SU-DHL-6 (cell line): ENCODE measurements around the gene CCNG1.

Experiments used
- H2AFZ ChIP-seq: fragments of 200-600 bp; sonication (generic); 2 replicates; pipeline ENCODE4 v1.6.1; 2014; ENCODE audit warnings: low read depth, mild to moderate bottlenecking, moderate library complexity, mixed read lengths, antibody characterized with exemption, low read length; ENCODE audit not compliant: severe bottlenecking
- H3F3A ChIP-seq: fragments of 200-600 bp; shearing (Covaris generic); 2 replicates; pipeline ENCODE4 v1.6.0; 2016; ENCODE audit warnings: antibody characterized with exemption, mild to moderate bottlenecking; ENCODE audit not compliant: insufficient read depth
- H3K27ac ChIP-seq: fragments of 200-600 bp; sonication (generic); 2 replicates; pipeline ENCODE4 v1.5.1; 2016; ENCODE audit warnings: low read depth, mild to moderate bottlenecking, low read length, moderate library complexity, mixed read lengths
- H3K27me3 ChIP-seq: fragments of 200-600 bp; sonication (generic), shearing (Covaris generic); 2 replicates; pipeline ENCODE4 v1.6.0; 2014; ENCODE audit warnings: mild to moderate bottlenecking, low read length
- H3K36me3 ChIP-seq: fragments of 200-600 bp; sonication (generic); 2 replicates; pipeline ENCODE4 v1.6.1; 2014; ENCODE audit warnings: mild to moderate bottlenecking, low read length, mixed read lengths
- H3K4me2 ChIP-seq: fragments of 300-600, 200-600 bp; shearing (Covaris generic), sonication (generic); 2 replicates; pipeline ENCODE4 v1.6.0; 2014; ENCODE audit warnings: low read length, low read depth, mild to moderate bottlenecking; ENCODE audit not compliant: poor library complexity, severe bottlenecking
- H3K4me3 ChIP-seq: fragments of 200-600 bp; sonication (generic); 2 replicates; pipeline ENCODE4 v1.5.1; 2014; ENCODE audit warnings: antibody characterized with exemption, low read length, mild to moderate bottlenecking, mixed read lengths; ENCODE audit not compliant: insufficient read depth, poor library complexity, severe bottlenecking
- H3K79me2 ChIP-seq: fragments of 200-600 bp; sonication (generic); 2 replicates; pipeline ENCODE4 v1.6.1; 2014; ENCODE audit warnings: mild to moderate bottlenecking, low read length, moderate library complexity; ENCODE audit not compliant: insufficient read depth
- H3K9ac ChIP-seq: fragments of 200-600 bp; sonication (generic); 2 replicates; pipeline ENCODE4 v1.7.0; 2014; ENCODE audit warnings: mild to moderate bottlenecking, low read length
- H3K9me2 ChIP-seq: fragments of 200-600 bp; sonication (generic); replicated peaks from 2 replicates; pipeline ENCODE4 v1.6.1; 2014; ENCODE audit warnings: low read length; ENCODE audit not compliant: insufficient read depth
- H3K9me3 ChIP-seq: fragments of 200-600 bp; sonication (generic); 2 replicates; pipeline ENCODE4 v1.6.1; 2014; ENCODE audit warnings: low read length, mixed read lengths; ENCODE audit not compliant: insufficient read depth
- H4K20me1 ChIP-seq: fragments of 200-600 bp; sonication (generic); 2 replicates; pipeline ENCODE4 v1.6.1; 2014; ENCODE audit warnings: low read depth, mild to moderate bottlenecking, antibody characterized with exemption, low read length, moderate library complexity, mixed read lengths
- EZH2phosphoT487 ChIP-seq: fragments of 200-600 bp; sonication (generic), shearing (Covaris generic); conservative IDR thresholded peaks from 2 replicates; pipeline ENCODE4 v1.6.1; 2018; ENCODE audit warnings: mild to moderate bottlenecking, antibody characterized with exemption, low read length, moderate library complexity, mixed read lengths
- TF ChIP-seq, protein P1 (sequence below): fragments of 200-600 bp; sonication (generic); IDR thresholded peaks from one replicate; pipeline ENCODE4 v1.5.1; 2017; ENCODE audit warnings: antibody characterized with exemption, mild to moderate bottlenecking, low read length, moderate library complexity; ENCODE audit not compliant: insufficient read depth, poor library complexity, severe bottlenecking

CCNG1 gene

DNA sequence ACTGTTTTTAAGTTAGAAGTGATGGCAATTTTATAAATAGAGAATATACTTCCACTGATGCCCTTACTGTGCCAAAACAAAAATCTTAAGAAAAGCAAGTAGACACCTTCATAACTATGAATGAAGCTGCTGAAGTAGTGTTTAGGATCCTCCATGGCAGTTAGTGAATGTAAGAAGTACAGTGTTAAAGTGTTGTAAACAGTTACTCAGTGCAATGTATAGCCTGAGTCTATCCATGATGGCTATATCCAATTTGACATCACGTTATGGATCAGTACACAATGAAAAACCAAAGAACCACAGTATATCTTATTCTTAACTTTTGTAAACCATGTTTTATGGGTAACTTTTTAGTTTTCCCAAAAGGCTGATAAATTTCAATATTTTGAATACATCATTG, 7.1 kb downstream of the CCNG1 start:
- Histone ChIP-seq H4K20me1 (peaks cover 4% of the 10 kb centered on the region; the same call in 1 of the 2 replicates), H3K27ac (no peak overlapping the region), H3K27me3 (no peaks in the 10 kb centered on the region), H3F3A (peaks cover 30% of the 10 kb centered on the region; the same call in 1 of the 2 replicates), H3K9me2 (no peaks in the 10 kb centered on the region), H3K4me3 (no peak overlapping the region), H3K4me2 (no peak overlapping the region), H3K79me2 (peaks cover 11% of the 10 kb centered on the region), H3K36me3 (peaks cover 84% of the 10 kb centered on the region), H3K9me3 (no peaks in the 10 kb centered on the region), H2AFZ (no peak overlapping the region), H3K9ac (no peak overlapping the region)
- TF ChIP-seq, protein P1, sequence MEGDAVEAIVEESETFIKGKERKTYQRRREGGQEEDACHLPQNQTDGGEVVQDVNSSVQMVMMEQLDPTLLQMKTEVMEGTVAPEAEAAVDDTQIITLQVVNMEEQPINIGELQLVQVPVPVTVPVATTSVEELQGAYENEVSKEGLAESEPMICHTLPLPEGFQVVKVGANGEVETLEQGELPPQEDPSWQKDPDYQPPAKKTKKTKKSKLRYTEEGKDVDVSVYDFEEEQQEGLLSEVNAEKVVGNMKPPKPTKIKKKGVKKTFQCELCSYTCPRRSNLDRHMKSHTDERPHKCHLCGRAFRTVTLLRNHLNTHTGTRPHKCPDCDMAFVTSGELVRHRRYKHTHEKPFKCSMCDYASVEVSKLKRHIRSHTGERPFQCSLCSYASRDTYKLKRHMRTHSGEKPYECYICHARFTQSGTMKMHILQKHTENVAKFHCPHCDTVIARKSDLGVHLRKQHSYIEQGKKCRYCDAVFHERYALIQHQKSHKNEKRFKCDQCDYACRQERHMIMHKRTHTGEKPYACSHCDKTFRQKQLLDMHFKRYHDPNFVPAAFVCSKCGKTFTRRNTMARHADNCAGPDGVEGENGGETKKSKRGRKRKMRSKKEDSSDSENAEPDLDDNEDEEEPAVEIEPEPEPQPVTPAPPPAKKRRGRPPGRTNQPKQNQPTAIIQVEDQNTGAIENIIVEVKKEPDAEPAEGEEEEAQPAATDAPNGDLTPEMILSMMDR, result no peak
- TF ChIP-seq EZH2phosphoT487, result no peak

DNA sequence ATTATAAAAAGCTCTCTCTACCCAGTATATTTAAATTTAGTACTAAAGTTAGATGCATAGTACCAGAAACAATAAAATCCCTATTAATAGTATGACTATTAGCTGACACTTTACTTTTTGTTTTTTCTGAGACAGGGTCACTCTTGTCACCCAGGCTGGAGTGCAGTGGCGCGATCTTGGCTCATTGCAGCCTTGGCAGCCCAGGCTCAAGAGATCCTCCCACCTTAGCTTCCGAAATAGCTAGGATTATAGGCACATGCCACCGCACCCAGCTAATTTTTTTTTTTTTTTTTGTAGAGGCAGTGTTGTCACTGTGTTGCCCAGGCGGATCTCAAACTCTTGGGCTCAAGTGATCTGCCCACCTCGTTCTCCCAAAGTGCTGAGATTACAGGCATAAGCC, 8.0 kb downstream of the CCNG1 start:
- TF ChIP-seq EZH2phosphoT487, result no peak
- TF ChIP-seq, protein P1, result no peak
- Histone ChIP-seq H3K36me3 (peaks cover 80% of the 10 kb centered on the region), H3K4me2 (no peak overlapping the region), H3K9me3 (no peaks in the 10 kb centered on the region), H3K79me2 (peaks cover 6% of the 10 kb centered on the region; the same call in 1 of the 2 replicates), H2AFZ (no peak overlapping the region), H3F3A (peaks cover 30% of the 10 kb centered on the region; the same call in 1 of the 2 replicates), H3K27ac (no peak overlapping the region), H3K9ac (no peak overlapping the region), H4K20me1 (0 out of 2 replicates have a peak, but pooled peaks cover 4% of the 10 kb centered on the region), H3K4me3 (no peak overlapping the region), H3K9me2 (no peaks in the 10 kb centered on the region), H3K27me3 (no peaks in the 10 kb centered on the region)

DNA sequence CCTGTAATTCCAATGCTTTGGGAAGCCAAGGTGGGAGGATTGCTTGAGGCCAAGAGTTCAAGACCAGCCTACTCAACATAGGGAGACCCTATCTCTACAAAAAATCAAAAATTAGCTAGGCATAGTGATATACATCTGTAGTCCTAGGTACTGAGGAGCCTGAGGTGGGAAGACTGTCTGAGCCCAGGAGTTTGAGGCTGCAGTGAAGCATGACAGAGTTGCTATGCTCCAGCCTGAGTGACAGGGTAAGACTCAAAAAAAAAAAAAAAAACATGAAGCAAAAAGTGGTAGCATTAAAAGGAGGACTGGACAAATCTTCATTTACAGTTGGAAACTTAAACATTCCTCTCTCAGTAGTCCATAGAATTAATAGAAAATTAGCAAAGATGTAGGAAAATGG, 9.8 kb downstream of the CCNG1 start:
- H3K27me3 ChIP-seq, result no peaks in the 10 kb centered on the region
- H3K27ac ChIP-seq, result no peak overlapping the region
- 0 out of 2 replicates have a peak, but pooled peaks cover 4% of the 10 kb centered on the region for H4K20me1 ChIP-seq
- H3K36me3 ChIP-seq, result peaks cover 65% of the 10 kb centered on the region
- no peak overlapping the region for H2AFZ ChIP-seq
- H3K79me2 ChIP-seq, result peaks cover 2% of the 10 kb centered on the region; the same call in 1 of the 2 replicates
- H3F3A ChIP-seq, result peaks cover 38% of the 10 kb centered on the region; the same call in 1 of the 2 replicates
- H3K9me3 ChIP-seq, result no peaks in the 10 kb centered on the region
- H3K9ac ChIP-seq, result no peak overlapping the region
- no peak overlapping the region for H3K4me2 ChIP-seq
- no peaks in the 10 kb centered on the region for H3K9me2 ChIP-seq
- no peak overlapping the region for H3K4me3 ChIP-seq
- TF ChIP-seq, protein P1, result no peak
- TF ChIP-seq EZH2phosphoT487, result no peak
